Measurements from ENCODE around the gene CRYGN. TPM values are rescaled to one million over a fixed set of nuclear protein-coding genes. Genes with fewer than 3 reads are reported as not detected.
A peak's percentile ranks its signal among the peaks of the same experiment; 100 is the strongest.

CRYGN gene
- total and polyA plus RNA-seq, 9 of the 15 experiments (the other 6 are each of a cell fraction or from before 2014, with no cell fraction given) = not detected

DNA sequence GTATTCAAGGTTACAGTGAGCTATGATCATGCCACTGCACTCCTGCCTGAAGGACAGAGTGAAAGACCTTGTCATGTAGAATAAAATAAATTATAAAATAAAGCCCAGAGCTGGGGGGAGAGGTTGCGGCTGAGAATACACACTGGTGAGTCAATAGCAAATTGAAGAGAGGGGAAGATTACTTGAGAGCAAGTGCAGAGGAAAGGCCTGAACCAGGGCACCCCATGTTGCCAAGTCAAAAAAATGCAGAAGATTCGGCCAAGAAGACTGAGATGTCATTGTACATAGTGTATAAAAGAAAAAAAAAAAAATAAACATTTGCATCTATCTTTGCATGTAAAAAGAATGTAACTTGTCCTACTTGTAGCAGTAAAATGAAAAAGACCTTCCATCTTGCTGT is 47.3 kb upstream of the CRYGN start:
- no peak for ATAC-seq
- WGBS (ENCODE audit: insufficient coverage, low coverage, missing lambda C conversion rate) = 97% methylated on average over 2 of the region's 2 CpGs

DNA sequence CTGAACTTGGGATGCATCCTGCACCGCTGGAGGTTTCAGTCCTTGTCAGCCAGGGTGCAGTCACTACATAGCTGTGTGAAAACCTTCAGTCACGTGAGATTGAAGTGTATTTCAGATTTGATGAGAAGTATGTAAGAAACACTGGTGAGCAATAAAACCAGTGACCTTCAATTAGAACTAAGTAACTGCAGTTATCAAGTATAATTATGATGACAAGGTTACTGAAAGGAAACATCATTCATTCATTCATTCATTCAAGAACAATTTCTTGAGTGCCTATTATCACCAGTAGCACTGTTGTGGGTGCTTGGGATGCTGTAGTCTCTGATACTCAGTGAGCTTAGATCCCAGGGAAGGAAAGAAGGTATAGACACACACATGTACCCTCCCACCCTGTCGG is 46.1 kb upstream of the CRYGN start:
- Histone ChIP-seq H3K27ac (ENCODE audit: extremely low read depth, low read depth, low read length) (no peak overlapping the region), H3K9me1 (ENCODE audit: control insufficient read depth, insufficient read depth, low read length) (no peaks in the 10 kb centered on the region), H3K9me3 (replicated peaks; ENCODE audit: control insufficient read depth, insufficient read depth, low read depth, low read length) (no peaks in the 10 kb centered on the region), H3K4me3 (no peak overlapping the region), H3K36me3 (ENCODE audit: control insufficient read depth, insufficient read depth, low read length) (peaks cover 100% of the 10 kb centered on the region), H2AFZ (ENCODE audit: low read depth, low read length) (no peak overlapping the region), H3K27me3 (ENCODE audit: control insufficient read depth in 2 of 2, insufficient read depth in 2 of 2, low read length in 2 of 2) (no peaks in the 10 kb centered on the region), H3K79me2 (ENCODE audit: control insufficient read depth, insufficient read depth, low read length) (peaks cover 74% of the 10 kb centered on the region; the same call in 2 of the 3 replicates), H3K4me2 (ENCODE audit: insufficient read depth, low read length) (no peak overlapping the region), H4K20me1 (replicated peaks; ENCODE audit: control insufficient read depth, insufficient read depth, low read length) (peaks cover 7% of the 10 kb centered on the region), H3K9ac (ENCODE audit: insufficient read depth in 1 of 2, low read depth in 2 of 2, low read length in 2 of 2) (no peak overlapping the region), H3K4me1 (replicated peaks in 1 of 2; ENCODE audit: control insufficient read depth in 2 of 2, insufficient read depth in 2 of 2, low read length in 2 of 2) (no peaks in the 10 kb centered on the region; a peak in 1 of 5 replicates)
- 94% methylated on average over 3 of the region's 3 CpGs for WGBS (ENCODE audit: insufficient coverage, low coverage, missing lambda C conversion rate)
- in situ Hi-C loops (cut with MboI) = no loop called here
- POLR2A ChIA-PET = interaction anchor here (4.1 kb wide), 1 partner anchor 12 kb away, joined by 24 read pairs; no protein-coding TSS in a partner anchor
- no peak for DNase-seq (ENCODE audit: extremely low read depth in 1 of 4, low spot score in 3 of 4)
- CTCF ChIA-PET (ENCODE audit: low intra/inter-chr PET ratio) = no interaction called here
- FAIRE-seq = no peak
- intact Hi-C loops (cut with micrococcal nuclease) = no loop called here
- no peak for ATAC-seq
- no TSS peak for BruUV-seq (replicated peaks)
- TF ChIP-seq KHSRP (IDR thresholded peaks at IDR 0.05) = no peak
- TF ChIP-seq RCOR1 (IDR thresholded peaks at IDR 0.05; ENCODE audit: borderline replicate concordance in 1 of 2, low read depth in 2 of 2, low read length in 2 of 2) = no peak
- peak; percentile 93 for TF ChIP-seq ZNF24 (IDR thresholded peaks at IDR 0.05)
- TF ChIP-seq, protein P1, sequence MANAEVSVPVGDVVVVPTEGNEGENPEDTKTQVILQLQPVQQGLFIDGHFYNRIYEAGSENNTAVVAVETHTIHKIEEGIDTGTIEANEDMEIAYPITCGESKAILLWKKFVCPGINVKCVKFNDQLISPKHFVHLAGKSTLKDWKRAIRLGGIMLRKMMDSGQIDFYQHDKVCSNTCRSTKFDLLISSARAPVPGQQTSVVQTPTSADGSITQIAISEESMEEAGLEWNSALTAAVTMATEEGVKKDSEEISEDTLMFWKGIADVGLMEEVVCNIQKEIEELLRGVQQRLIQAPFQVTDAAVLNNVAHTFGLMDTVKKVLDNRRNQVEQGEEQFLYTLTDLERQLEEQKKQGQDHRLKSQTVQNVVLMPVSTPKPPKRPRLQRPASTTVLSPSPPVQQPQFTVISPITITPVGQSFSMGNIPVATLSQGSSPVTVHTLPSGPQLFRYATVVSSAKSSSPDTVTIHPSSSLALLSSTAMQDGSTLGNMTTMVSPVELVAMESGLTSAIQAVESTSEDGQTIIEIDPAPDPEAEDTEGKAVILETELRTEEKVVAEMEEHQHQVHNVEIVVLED (CRISPR knock-in tag; IDR thresholded peaks at IDR 0.05) = no peak
- TF ChIP-seq, protein P2, sequence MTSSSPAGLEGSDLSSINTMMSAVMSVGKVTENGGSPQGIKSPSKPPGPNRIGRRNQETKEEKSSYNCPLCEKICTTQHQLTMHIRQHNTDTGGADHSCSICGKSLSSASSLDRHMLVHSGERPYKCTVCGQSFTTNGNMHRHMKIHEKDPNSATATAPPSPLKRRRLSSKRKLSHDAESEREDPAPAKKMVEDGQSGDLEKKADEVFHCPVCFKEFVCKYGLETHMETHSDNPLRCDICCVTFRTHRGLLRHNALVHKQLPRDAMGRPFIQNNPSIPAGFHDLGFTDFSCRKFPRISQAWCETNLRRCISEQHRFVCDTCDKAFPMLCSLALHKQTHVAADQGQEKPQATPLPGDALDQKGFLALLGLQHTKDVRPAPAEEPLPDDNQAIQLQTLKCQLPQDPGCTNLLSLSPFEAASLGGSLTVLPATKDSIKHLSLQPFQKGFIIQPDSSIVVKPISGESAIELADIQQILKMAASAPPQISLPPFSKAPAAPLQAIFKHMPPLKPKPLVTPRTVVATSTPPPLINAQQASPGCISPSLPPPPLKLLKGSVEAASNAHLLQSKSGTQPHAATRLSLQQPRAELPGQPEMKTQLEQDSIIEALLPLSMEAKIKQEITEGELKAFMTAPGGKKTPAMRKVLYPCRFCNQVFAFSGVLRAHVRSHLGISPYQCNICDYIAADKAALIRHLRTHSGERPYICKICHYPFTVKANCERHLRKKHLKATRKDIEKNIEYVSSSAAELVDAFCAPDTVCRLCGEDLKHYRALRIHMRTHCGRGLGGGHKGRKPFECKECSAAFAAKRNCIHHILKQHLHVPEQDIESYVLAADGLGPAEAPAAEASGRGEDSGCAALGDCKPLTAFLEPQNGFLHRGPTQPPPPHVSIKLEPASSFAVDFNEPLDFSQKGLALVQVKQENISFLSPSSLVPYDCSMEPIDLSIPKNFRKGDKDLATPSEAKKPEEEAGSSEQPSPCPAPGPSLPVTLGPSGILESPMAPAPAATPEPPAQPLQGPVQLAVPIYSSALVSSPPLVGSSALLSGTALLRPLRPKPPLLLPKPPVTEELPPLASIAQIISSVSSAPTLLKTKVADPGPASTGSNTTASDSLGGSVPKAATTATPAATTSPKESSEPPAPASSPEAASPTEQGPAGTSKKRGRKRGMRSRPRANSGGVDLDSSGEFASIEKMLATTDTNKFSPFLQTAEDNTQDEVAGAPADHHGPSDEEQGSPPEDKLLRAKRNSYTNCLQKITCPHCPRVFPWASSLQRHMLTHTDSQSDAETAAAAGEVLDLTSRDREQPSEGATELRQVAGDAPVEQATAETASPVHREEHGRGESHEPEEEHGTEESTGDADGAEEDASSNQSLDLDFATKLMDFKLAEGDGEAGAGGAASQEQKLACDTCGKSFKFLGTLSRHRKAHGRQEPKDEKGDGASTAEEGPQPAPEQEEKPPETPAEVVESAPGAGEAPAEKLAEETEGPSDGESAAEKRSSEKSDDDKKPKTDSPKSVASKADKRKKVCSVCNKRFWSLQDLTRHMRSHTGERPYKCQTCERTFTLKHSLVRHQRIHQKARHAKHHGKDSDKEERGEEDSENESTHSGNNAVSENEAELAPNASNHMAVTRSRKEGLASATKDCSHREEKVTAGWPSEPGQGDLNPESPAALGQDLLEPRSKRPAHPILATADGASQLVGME (CRISPR knock-in tag; IDR thresholded peaks at IDR 0.05) = no peak
- no peak for TF ChIP-seq ZNF354B (CRISPR knock-in tag; IDR thresholded peaks at IDR 0.05)
- TF ChIP-seq ZBED1 (IDR thresholded peaks at IDR 0.05) = no peak

More for the DNA sequence above, 47.3 kb upstream of the CRYGN start:
- Histone ChIP-seq H3K27me3 (ENCODE audit: control insufficient read depth in 2 of 2, insufficient read depth in 2 of 2, low read length in 2 of 2) (no peaks in the 10 kb centered on the region), H3K9me3 (replicated peaks; ENCODE audit: control insufficient read depth, insufficient read depth, low read depth, low read length) (no peaks in the 10 kb centered on the region), H3K79me2 (ENCODE audit: control insufficient read depth, insufficient read depth, low read length) (peaks cover 75% of the 10 kb centered on the region), H3K9me1 (ENCODE audit: control insufficient read depth, insufficient read depth, low read length) (peaks cover 4% of the 10 kb centered on the region), H2AFZ (ENCODE audit: low read depth, low read length) (no peak overlapping the region), H3K27ac (ENCODE audit: extremely low read depth, low read depth, low read length) (no peak overlapping the region), H3K4me2 (ENCODE audit: insufficient read depth, low read length) (no peak overlapping the region), H3K4me1 (replicated peaks in 1 of 2; ENCODE audit: control insufficient read depth in 2 of 2, insufficient read depth in 2 of 2, low read length in 2 of 2) (no peaks in the 10 kb centered on the region; a peak in 1 of 5 replicates), H3K4me3 (no peak overlapping the region), H3K36me3 (ENCODE audit: control insufficient read depth, insufficient read depth, low read length) (peaks cover 93% of the 10 kb centered on the region), H4K20me1 (replicated peaks; ENCODE audit: control insufficient read depth, insufficient read depth, low read length) (peaks cover 10% of the 10 kb centered on the region), H3K9ac (ENCODE audit: insufficient read depth in 1 of 2, low read depth in 2 of 2, low read length in 2 of 2) (no peak overlapping the region)
- no peak for FAIRE-seq
- no peak for TF ChIP-seq BRCA1 (IDR thresholded peaks at IDR 0.05)
- TF ChIP-seq BRCA1 (CRISPR knock-in tag; IDR thresholded peaks at IDR 0.05) = no peak
- ChIA-PET CTCF (ENCODE audit: low intra/inter-chr PET ratio) (interaction anchor here (0.6 kb wide), 1 partner anchor 620 kb away, joined by 3 read pairs; no protein-coding TSS in a partner anchor), POLR2A (interaction anchor here (0.6 to 4.1 kb wide), 5 partner anchors 10 to 46 kb away, joined by 3 to 24 read pairs (median 3); no protein-coding TSS in a partner anchor)
- intact Hi-C loops (cut with micrococcal nuclease) (no loop called here), in situ Hi-C loops (cut with MboI) (no loop called here)
- no peak for DNase-seq (ENCODE audit: extremely low read depth in 1 of 4, low spot score in 3 of 4)
- no TSS peak for BruUV-seq (replicated peaks)
